ENCODE measurements around the gene REXO5.

- no peak for TF ChIP-seq CTCF (IDR thresholded peaks at IDR 0.05; ENCODE audit: low read length)
- no peak for TF ChIP-seq EZH2 (IDR thresholded peaks at IDR 0.05; ENCODE audit: borderline replicate concordance, low read length)
These were observed 72.4 kb downstream of the REXO5 start for GRCh38 chr16:20878682-20879147.
